Thymus (tissue), 11 donors: ENCODE data around the gene ZNF839. TPM values are rescaled to one million over a fixed set of nuclear protein-coding genes. Genes with fewer than 3 reads are reported as not detected.

Experiments
- DNase-seq, 9 donors: peaks; one replicate each; pipeline ENCODE4 v3.0.0-alpha.2; 2013; ENCODE audit warnings: low spot score in 9 of 9, low read depth in 6 of 9, missing footprints in 1 of 9
- H3K27ac ChIP-seq, 2 donors: one replicate each; pipeline ENCODE4 v1.5.1; 2013; ENCODE audit warnings: control low read depth in 1 of 2, low read depth in 1 of 2, low read length in 1 of 2, mild to moderate bottlenecking in 1 of 2, moderate library complexity in 1 of 2
- H3K27me3 ChIP-seq, 2 donors: one replicate each; pipeline ENCODE4 v1.5.1; 2013; ENCODE audit warnings: low read length in 1 of 2; ENCODE audit not compliant: control insufficient read depth in 2 of 2, insufficient read depth in 1 of 2
- H3K36me3 ChIP-seq, 2 donors: one replicate each; pipeline ENCODE4 v1.5.1; 2013; ENCODE audit warnings: low read length in 1 of 2, mild to moderate bottlenecking in 1 of 2, moderate library complexity in 1 of 2; ENCODE audit not compliant: control insufficient read depth in 2 of 2, insufficient read depth in 2 of 2
- H3K4me1 ChIP-seq, 2 donors: one replicate each; pipeline ENCODE4 v1.5.1; 2013; ENCODE audit warnings: low read length in 2 of 2; ENCODE audit not compliant: control insufficient read depth in 2 of 2, insufficient read depth in 2 of 2
- H3K4me3 ChIP-seq, 2 donors: one replicate each; pipeline ENCODE4 v1.5.1; 2013; ENCODE audit warnings: low read length in 2 of 2, control low read depth in 1 of 2, mild to moderate bottlenecking in 1 of 2
- H3K9me3 ChIP-seq, 2 donors: one replicate each; pipeline ENCODE4 v1.5.1; 2013; ENCODE audit warnings: low read length in 1 of 2, mild to moderate bottlenecking in 1 of 2; ENCODE audit not compliant: control insufficient read depth in 2 of 2, insufficient read depth in 1 of 2
- WGBS: extraction: QIAGEN DNeasy Blood & Tissue Kit; methylation state at CpG from one replicate; pipeline ENCODE4 v1.1.7; 2013; 5-methylcytosine and 5-hydroxymethylcytosine counted together
- polyA plus RNA-seq: library from polyadenylated mRNA; stranded (reverse); fragments of 200-250 nt; gene quantifications from one replicate; pipeline ENCODE4 v1.2.3, GENCODE V29; 2013
- total RNA-seq: library from RNA; stranded (reverse); fragments of 120-200 nt; gene quantifications from one replicate; pipeline ENCODE4 v1.2.4, GENCODE V29; 2013
- donor health status: healthy.

Gene ZNF839
- total and polyA plus RNA-seq, 2 donors = 8.3 to 18.8 TPM

GRCh38 chr14:102378830-102379229 is 59.3 kb downstream of the ZNF839 start:
- 97% methylated on average over 9 of the region's 9 CpGs for WGBS
- Histone ChIP-seq H3K27ac (no peak overlapping the region), H3K27me3 (no peaks in the 10 kb centered on the region), H3K36me3 (peaks cover 6 to 8% of the 10 kb centered on the region in 2 donors), H3K9me3 (no peaks in the 10 kb centered on the region), H3K4me1 (no peaks in the 10 kb centered on the region), H3K4me3 (no peak overlapping the region)
- no peak for DNase-seq

DNA sequence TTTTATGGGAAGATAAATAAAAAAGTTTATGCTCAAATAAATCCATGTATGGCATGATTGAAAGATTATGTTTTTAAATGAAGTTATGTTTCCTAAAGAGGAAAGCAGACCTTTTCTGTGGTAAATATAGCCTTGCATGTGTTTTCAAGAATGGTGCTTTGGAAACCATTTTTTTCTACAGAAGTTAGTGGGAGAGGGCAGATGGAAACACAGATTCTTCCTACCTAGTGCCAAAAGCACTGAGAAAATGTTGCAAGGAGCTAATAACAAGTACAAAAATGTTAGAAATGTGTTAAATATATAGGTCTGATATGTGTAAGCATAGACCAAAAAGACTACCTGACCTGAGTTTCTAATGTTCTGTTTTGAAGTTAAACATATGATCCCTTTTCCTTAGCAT is 67.5 kb downstream of the ZNF839 start:
- Histone ChIP-seq H3K4me3 (no peak overlapping the region), H3K27me3 (no peaks in the 10 kb centered on the region), H3K4me1 (peaks cover 5% of the 10 kb centered on the region in 2 donors), H3K36me3 (peaks cover 0 to 4% of the 10 kb centered on the region in 2 donors), H3K27ac (no peak overlapping the region), H3K9me3 (peaks cover 0 to 3% of the 10 kb centered on the region in 2 donors)
- no peak for DNase-seq

GRCh38 chr14:102389246-102389645 is 69.7 kb downstream of the ZNF839 start:
- Histone ChIP-seq H3K9me3 (peaks cover 0 to 7% of the 10 kb centered on the region in 2 donors), H3K36me3 (peaks cover 0 to 6% of the 10 kb centered on the region in 2 donors), H3K4me3 (no peak overlapping the region), H3K4me1 (peaks cover 7 to 8% of the 10 kb centered on the region in 2 donors), H3K27ac (no peak overlapping the region), H3K27me3 (no peaks in the 10 kb centered on the region)
- 98% methylated on average over 2 of the region's 2 CpGs for WGBS
- no peak for DNase-seq

DNA sequence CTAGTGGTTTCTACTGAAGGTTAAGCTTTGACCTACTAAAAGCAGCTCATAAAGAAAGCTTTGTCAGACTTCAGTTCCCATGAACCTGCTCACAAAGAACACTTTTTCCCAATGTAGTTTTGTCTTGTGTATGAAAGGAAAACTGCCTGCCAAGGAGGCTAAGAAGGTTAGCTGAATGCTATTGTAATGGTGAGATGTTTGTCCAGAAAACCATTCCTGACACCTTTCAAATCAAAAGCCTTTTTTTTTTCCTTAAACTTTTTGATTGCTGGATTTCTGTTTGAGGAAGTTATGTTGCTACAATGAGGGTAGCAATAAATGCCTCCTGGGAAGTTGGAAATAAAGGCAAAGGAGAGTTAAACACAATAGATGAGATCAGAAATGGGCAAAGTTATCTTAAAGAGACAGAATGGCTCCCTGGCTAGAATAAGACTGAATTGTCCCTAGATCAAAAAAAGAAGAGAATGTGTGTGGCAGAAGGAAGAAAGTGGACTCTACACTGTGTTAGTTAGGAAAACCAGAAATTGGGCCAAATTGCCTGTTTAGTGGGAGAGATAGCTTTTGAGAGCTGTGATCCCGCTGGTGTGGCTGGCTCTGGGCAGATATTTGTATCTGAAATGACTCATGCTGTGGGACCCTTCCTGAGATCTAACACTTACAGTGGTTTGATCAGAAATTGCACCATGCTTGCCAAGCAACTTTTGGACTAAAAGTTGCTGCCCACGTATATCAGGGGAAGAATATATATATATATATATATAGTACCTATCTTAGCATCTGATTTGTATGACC is 70.7 kb downstream of the ZNF839 start:
- DNase-seq = no peak
- H3K9me3 ChIP-seq = peaks cover 0 to 7% of the 10 kb centered on the region in 2 donors
- peaks cover 0 to 5% of the 10 kb centered on the region in 2 donors for H3K36me3 ChIP-seq
- 96% methylated on average over 2 of the region's 2 CpGs for WGBS
- H3K4me1 ChIP-seq = peaks cover 10 to 11% of the 10 kb centered on the region in 2 donors
- no peak overlapping the region for H3K27ac ChIP-seq
- H3K27me3 ChIP-seq = no peaks in the 10 kb centered on the region
- no peak overlapping the region for H3K4me3 ChIP-seq

Other genes with a start within 250 kb of the ZNF839 start
- gene HSP90AA1, start 232.7 kb upstream of the ZNF839 start, total RNA-seq = 487 TPM
- 251 TPM for gene HSP90AA1, start 232.7 kb upstream of the ZNF839 start, polyA plus RNA-seq
- gene WDR20, start 179.8 kb upstream of the ZNF839 start, total RNA-seq = 16.8 TPM
- gene WDR20, start 179.8 kb upstream of the ZNF839 start, polyA plus RNA-seq = 16.4 TPM
- 2.9 TPM for gene MOK, start 14.6 kb upstream of the ZNF839 start, total RNA-seq
- 9.0 TPM for gene MOK, start 14.6 kb upstream of the ZNF839 start, polyA plus RNA-seq
- gene CINP, start 43.1 kb downstream of the ZNF839 start, total RNA-seq = 26.7 TPM
- 33.4 TPM for gene CINP, start 43.1 kb downstream of the ZNF839 start, polyA plus RNA-seq
- gene TECPR2, start 43.2 kb downstream of the ZNF839 start, total RNA-seq = 7.6 TPM
- 8.3 TPM for gene TECPR2, start 43.2 kb downstream of the ZNF839 start, polyA plus RNA-seq
- 2.2 TPM for gene ANKRD9, start 190.0 kb downstream of the ZNF839 start, total RNA-seq
- 3.5 TPM for gene ANKRD9, start 190.0 kb downstream of the ZNF839 start, polyA plus RNA-seq